GM19397 (cell line): ENCODE data around the gene ADGRL3.
"Not testable (repeated sequence)": the region's sequence is repeated elsewhere in the genome, so short reads cannot be mapped to it uniquely, and the experiment has no call there.

ENCODE experiments used
- ATAC-seq: cut with Tn5 transposase; IDR thresholded peaks from one replicate; pipeline ENCODE4 v1.9.1; 2021; ENCODE audit warnings: mild to moderate bottlenecking, moderate library complexity; ENCODE audit not compliant: unreplicated experiment

ADGRL3 gene

DNA sequence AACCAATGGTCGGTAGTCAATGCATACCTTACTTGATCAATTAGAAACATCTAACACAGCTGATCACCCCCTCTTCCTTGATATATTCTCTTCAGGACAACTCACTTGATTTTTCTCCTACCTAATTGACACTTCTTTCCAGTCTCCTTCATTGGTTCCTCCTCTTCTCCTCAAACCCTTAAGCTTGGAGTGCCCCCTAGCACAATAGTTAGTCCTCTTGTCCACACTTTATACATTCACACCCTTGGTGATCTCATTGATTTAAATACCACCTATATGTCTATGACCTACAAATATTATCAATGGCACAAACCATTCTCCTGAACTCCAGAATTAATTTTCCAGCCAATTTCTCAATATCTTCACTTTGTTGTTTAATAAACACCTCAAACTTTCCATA is 724.0 kb downstream of the ADGRL3 start:
- ATAC-seq, result no peak

GRCh38 chr4:61933527-61933926 is 733.4 kb downstream of the ADGRL3 start:
- no peak for ATAC-seq

GRCh38 chr4:61934198-61934597 is 734.1 kb downstream of the ADGRL3 start:
- ATAC-seq, result no peak

- ATAC-seq, result no peak
These were observed 738.2 kb downstream of the ADGRL3 start for GRCh38 chr4:61938250-61938846.

GRCh38 chr4:61950625-61951024 is 750.5 kb downstream of the ADGRL3 start:
- ATAC-seq, result no peak

- ATAC-seq, result no peak
These were observed 753.3 kb downstream of the ADGRL3 start for GRCh38 chr4:61953386-61953785.

- no peak for ATAC-seq
These were observed 758.5 kb downstream of the ADGRL3 start for GRCh38 chr4:61958591-61958990.

GRCh38 chr4:61959087-61959486 is 759.0 kb downstream of the ADGRL3 start:
- no peak for ATAC-seq

DNA sequence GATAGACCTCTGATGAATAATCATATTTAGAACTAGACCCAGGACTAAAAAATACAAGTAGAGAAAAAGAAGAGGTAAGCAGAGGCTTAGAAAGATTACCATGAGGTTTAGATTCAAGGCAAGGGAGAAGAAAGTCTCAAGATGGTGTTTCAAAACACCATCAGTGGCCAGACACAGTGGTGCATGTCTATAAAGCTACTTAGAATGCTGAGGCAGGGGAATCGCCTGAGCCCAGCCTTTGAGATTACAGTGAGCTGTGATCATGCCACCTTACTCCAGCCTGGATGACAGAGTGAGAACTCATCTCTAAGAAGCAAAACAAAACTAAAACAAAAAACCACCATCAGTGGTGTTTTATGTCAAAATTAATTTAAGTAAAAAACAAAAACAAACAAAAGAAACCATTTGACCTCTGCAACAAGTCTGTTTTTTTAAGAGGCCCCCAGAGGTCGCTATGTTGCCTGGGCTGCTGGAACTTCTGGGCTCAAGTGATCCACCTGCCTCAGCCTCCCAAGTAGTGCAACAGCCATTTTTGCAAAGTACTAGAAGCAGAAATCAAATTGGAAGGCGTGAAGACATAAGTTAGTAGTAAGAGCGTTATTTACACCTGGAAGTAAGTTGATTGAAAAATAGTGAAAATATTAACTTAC is 784.3 kb downstream of the ADGRL3 start:
- ATAC-seq, result no peak

DNA sequence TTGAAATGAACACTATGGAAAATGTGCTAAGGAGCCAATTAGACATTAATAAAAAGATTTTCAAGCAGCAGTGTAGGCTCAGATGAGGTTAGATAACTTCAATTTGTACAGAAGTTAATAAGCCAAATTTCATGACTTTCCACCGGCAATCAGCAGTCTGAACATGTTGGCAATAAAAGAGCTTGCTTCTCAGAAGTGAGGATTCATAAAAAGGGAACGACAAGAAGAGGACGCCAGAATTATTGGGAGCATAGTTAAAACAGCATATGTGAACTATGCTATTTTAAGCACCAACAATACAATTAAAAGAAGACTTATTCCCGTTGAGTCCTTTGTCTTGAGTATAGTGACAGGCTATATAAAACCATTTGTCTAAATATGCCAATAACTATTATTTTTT is 785.3 kb downstream of the ADGRL3 start:
- no peak for ATAC-seq

DNA sequence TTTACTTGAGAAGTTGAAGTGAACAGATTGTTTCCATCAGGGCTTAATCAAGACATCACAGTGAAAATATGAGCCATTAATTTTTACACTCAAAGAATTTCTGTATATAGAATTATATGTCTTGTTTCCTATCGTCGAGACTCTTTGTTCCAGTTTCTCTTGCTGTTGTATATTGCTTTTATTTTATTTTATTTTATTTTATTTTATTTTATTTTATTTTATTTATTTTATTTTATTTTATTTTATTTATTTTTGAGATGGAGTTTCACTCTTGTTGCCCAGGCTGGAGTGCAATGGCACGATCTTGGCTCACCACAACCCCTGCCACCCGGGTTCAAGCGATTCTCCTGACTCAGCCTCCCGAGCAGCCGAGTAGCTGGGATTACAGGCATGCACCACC is 786.8 kb downstream of the ADGRL3 start:
- ATAC-seq, result not testable (repeated sequence)

- ATAC-seq, result no peak
These were observed 792.2 kb downstream of the ADGRL3 start for GRCh38 chr4:61992351-61992750.

DNA sequence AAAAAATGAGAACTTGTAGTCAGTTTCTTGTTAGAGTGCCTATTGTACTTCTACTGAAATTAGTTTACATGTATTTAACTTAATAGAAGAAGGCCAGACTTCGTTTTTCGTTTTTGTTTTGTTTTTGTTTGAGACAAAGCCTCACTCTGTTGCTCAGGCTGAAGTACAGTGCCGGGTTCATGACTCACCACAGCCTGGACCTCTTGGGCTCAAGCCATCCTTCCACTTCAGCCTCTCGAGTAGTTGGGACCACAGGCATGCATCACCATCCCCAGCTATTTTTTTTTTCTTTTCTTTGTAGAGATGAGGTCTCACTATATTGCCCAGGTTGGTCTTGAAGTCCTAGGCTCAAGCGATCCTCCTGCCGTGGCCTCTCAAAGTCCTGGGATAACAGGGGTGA is 793.9 kb downstream of the ADGRL3 start:
- no peak for ATAC-seq

GRCh38 chr4:61995717-61996340 is 795.7 kb downstream of the ADGRL3 start:
- ATAC-seq, result no peak

GRCh38 chr4:61996943-61997342 is 796.8 kb downstream of the ADGRL3 start:
- ATAC-seq, result no peak

DNA sequence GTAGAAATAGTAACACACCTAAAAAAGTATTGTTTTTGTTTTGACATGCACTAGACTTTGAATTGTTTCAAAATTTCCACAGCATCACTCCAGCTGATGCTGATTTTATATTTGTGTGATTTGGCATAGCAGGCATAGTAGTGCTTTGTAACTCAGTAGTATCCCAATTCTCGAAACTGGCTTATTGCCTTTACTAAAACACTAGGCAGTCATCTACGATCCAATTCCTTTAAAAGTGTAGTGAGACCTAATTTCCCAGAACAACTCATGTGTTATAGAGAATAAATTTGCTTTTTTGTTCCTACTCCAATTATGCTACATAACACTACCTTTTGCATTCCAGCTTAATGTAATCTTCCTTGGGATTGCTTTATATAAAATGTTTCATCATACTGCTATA is 797.7 kb downstream of the ADGRL3 start:
- no peak for ATAC-seq

GRCh38 chr4:62003695-62004094 is 803.6 kb downstream of the ADGRL3 start:
- ATAC-seq, result no peak

DNA sequence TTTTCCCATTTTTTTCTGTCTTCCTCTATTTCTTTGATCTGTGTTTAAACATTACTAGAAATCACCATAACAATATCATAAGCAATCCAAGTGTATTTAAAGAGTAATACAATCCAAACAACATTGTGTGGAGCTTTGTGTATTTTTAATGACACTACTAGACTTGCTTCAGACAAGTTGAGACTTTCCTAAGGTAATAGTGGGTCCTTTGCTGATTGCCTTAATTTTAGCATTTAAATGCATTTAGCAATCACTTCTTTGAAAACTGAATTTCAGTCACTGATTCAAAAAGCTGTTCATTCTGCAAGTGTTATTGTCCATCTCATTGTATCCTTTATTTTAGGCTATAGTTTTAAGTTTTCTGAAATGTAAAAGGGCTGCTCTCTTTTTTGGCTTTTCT is 804.8 kb downstream of the ADGRL3 start:
- no peak for ATAC-seq

DNA sequence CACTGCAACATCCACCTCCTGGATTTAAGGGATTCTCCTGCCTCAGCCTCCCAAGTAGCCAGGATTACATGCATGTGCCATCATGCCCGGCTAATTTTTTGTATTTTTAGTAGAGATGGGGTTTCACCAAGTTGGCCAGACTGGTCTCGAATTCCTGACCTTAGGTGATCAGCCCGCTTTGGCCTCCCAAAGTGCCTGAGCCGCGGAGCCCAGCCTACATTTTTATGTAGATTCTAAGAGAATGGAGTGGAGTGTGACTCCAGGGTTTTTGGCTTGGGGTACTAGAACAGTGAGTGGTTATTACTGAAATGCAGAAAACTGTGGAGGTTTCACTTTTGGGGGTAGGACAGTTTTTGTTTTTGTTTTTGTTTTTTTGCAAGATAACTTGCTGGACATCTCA is 806.0 kb downstream of the ADGRL3 start:
- no peak for ATAC-seq

GRCh38 chr4:62015043-62015739 is 815.1 kb downstream of the ADGRL3 start:
- ATAC-seq, result no peak

GRCh38 chr4:62018537-62018936 is 818.4 kb downstream of the ADGRL3 start:
- ATAC-seq, result no peak

GRCh38 chr4:62023633-62024032 is 823.5 kb downstream of the ADGRL3 start:
- no peak for ATAC-seq
